Frontal cortex (tissue), 4 donors: ENCODE data around the gene NGLY1. TPM values are rescaled to one million over a fixed set of nuclear protein-coding genes. Genes with fewer than 3 reads are reported as not detected.

Source experiments
- DNase-seq, 2 donors: peaks; one replicate each; pipeline ENCODE4 v3.0.0; 2012; ENCODE audit warnings: low spot score in 2 of 2
- FAIRE-seq: peaks from 2 replicates; lab custom pipeline; 2012; peaks lifted over from hg19 to GRCh38; lab: Jason Lieb, UNC
- total RNA-seq: library from RNA; depleted of rRNA; stranded (reverse); fragments of >200 nt; gene quantifications from one replicate; pipeline ENCODE4 v1.2.3, GENCODE V29; 2014
- donor health status: control.
- donor health status: control.
- donor health status: control.

NGLY1 gene
- total RNA-seq, 1 donor from 2014 or later, result 32.6 TPM

GRCh38 chr3:25787689-25788088, 4.4 kb upstream of the NGLY1 start:
- no peak for FAIRE-seq

GRCh38 chr3:25785826-25786225, 2.6 kb upstream of the NGLY1 start:
- DNase-seq, result no peak
- FAIRE-seq, result no peak

More at GRCh38 chr3:25787689-25788088, 4.4 kb upstream of the NGLY1 start:
- DNase-seq, result no peak

- DNase-seq, result no peak
- FAIRE-seq, result no peak
Measured at GRCh38 chr3:25784971-25785370, 1.7 kb upstream of the NGLY1 start.

GRCh38 chr3:25783661-25784512, 644 bp upstream of the NGLY1 start:
- DNase-seq (no peak), FAIRE-seq (no peak)

DNA sequence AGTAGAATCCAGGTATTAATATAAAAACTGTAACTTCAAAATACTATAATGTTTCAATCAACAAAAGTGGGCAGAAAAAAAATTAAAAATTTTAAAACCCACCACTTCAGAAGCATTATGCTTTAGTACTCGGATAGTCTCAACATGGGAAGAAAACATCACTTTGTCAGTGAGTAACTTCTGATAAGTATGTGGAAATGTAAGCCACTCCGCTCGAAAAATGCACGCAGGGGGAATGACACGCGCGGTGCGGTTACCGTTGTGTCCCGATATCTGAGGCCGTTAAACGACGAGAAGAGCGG, 656 bp downstream of the NGLY1 start:
- DNase-seq, result no peak
- no peak for FAIRE-seq

GRCh38 chr3:25781758-25782594, 1.3 kb downstream of the NGLY1 start:
- FAIRE-seq (no peak), DNase-seq (no peak)

DNA sequence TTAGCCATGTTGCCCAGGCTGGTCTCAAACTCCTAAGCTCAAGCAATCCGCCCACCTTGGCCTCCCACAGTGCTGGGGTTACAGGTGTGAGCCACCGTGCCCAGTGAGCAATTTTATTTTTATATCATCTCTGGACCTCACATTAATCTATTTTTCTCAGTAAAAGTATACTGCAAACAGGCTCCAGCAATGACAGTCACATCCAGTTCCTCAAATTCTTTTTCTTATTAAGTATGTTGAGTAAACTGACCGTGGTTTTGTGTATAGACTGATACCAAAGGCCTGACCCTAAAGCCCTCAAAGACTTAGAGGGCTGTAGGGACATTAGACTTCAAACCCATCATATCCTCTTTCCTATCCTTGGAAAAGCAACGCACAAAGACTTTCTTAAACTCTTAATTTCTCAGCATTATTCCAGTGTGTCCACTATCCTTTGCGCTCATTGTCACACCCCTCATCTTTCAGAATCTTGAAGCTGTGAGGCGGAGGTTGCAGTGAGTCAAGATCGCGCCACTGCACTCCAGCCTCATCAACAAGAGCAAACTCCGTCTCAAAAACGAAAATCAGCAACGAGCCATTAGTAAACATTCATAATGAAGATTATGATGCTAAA, 2.0 kb downstream of the NGLY1 start:
- FAIRE-seq, result no peak
- DNase-seq, result no peak

GRCh38 chr3:25780618-25781017, 2.6 kb downstream of the NGLY1 start:
- DNase-seq (no peak), FAIRE-seq (no peak)

DNA sequence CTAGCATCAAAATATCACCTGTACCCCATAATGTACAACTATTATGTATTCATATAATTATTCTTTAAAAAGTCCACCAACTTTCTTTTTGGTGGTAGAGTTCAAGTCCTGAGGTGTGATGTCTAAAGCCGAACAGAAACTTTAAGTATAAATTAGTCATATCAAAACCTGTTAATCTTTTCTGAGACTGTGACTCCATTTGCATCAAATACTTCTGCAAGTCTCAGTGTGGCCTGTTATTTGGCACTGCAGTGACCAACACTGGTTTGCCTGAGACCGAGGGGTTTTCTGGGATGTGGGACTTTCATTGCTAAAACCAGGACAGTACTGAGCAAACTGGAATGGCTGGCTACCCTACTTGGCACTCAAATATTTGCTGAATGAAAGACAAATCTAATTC, 7.3 kb downstream of the NGLY1 start:
- FAIRE-seq, result no peak
- no peak for DNase-seq

GRCh38 chr3:25768851-25769250, 14.4 kb downstream of the NGLY1 start:
- DNase-seq, result no peak
- FAIRE-seq, result no peak

DNA sequence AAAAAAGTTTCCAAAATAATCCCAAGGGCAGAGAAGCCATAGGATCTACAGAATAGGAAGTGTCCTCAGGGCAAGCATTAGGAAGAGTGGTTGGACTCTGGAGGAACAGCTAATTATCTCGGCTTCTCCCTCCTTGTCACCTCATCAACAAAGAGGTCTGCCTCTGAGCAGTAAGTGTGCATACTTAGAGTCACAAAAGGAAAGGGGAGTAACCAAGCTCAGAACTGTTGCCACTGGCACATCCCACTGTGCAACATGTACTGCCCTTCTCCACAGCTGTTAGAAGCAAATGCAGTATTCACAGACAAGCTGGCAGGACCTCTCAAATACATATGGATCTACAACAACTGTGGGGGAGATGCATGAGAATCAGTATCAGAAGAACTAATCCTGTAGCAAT, 31.5 kb downstream of the NGLY1 start:
- FAIRE-seq, result no peak

GRCh38 chr3:25751048-25751447, 32.2 kb downstream of the NGLY1 start:
- DNase-seq (no peak), FAIRE-seq (no peak)

More for the DNA sequence above, 31.5 kb downstream of the NGLY1 start:
- DNase-seq, result no peak

DNA sequence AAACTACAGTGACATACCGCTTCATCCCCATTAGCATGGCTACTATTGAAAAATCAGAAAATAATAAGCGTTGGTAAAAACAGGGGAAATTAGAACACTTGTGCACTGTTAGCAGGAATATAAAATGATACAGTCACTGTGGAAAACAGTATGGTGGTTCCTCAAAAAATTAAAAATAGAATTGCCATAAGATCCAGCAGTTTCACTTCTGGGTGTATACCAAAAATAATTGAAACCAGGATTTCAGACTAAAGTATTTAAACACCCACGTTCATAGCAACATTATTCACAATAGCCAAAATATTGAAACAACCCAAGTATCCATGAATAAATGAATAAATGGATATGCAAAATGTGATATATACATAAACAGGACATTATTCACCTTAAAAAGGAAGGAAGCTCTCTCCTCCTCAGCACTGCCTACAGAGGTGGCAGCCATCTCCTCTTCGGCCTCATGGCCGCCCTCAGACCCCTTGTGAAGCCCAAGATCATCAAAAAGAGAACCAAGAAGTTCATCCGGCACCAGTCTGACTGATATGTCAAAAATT, 34.1 kb downstream of the NGLY1 start:
- no peak for FAIRE-seq
- DNase-seq, result no peak

DNA sequence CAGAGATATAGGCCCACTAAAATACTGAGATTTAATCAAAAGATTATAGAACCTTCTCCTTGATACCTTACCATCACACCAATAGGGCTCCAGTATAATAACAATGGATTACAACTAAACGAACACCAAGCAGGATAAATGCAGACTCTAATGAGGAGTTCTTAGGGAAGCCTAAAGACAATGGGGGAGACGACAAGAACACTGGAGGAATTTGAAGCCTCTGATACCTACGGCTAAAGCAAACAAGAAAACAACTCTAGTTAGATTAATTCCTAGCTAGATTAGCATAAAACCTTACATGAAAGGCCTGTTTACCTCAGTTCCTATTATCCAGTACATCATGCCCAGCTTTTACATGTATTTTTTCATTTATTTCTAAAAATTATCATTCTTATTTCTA, 35.1 kb downstream of the NGLY1 start:
- FAIRE-seq, result no peak
- no peak for DNase-seq

- DNase-seq (no peak), FAIRE-seq (no peak)
Measured at GRCh38 chr3:25747033-25747432, 36.2 kb downstream of the NGLY1 start.

DNA sequence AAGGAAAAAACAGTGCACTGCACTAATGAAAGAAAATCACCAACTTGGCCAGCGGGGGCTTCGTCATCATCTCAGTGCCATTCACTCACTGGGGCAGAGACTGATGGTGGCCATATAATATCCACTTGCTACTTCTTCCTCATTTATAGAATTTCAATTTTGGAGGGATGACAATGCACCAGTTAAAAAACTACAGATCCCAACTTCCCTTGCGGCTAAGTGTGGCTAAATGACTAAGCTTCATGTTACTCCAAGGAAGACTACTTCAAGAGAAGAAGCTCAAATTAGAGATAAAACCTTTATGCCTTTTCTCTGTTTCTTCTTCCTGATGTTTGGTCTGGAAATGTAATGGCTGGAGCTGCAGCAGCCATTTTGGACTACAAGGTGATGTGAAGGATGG, 38.8 kb downstream of the NGLY1 start:
- DNase-seq (no peak), FAIRE-seq (no peak)

DNA sequence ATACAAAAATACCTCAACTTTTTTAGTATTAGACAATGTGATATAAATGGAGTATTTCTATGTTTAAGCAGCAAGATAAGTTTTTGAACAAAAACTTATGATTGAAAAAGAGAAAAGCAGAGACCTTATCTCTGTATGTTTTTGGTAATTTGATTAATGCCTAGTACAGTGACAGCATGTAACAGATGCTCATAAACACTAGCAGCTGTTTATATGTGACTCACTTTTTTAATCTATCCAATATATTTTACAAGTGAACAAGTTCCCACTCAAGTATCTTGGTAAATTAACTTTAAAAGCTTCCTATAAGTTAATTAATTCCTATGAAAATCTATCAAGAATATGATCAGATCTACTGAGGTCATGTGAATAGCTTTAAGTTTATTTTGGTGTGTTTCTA, 55.1 kb downstream of the NGLY1 start:
- FAIRE-seq, result no peak
- DNase-seq, result no peak

DNA sequence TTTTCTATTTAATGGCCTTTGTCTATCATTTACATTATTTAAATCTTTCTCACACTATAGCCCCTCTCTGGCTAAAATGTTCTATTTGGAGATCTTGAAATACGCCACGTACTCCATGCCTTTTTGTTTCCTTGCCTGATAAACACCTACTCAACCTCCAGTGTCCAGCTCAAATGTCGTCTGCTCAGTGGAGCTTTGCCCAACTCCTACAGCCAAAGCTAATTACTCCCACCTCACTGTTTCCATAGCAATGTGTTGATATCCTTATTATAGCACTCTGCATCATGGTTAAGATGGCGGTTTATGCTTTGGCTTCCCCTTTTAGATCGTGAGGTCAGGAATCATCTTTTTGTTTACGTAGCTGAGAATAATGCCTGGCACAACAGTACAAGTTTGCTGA, 55.9 kb downstream of the NGLY1 start:
- DNase-seq (no peak), FAIRE-seq (no peak)

DNA sequence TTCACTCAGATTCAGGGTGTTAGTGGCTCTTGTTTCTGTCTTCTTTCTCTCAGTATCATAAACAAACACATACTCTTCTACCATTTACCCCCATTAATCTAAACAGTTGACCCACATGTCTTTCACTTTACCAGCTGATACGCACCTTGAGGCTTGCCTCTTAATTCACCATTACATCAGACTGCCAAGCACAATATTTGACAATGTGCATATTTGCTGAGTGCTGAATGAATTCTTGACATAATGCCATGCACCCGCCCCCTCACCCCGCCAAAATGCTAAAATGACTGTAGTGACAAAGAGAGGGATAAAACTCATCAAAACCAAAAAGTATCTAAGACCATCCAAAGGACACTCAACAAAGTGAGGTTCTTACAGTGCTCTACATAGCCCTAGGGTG, 57.4 kb downstream of the NGLY1 start:
- FAIRE-seq (no peak), DNase-seq (no peak)

- no peak for DNase-seq
- no peak for FAIRE-seq
Measured at GRCh38 chr3:25724948-25725645, 58.1 kb downstream of the NGLY1 start.
